GM20000 (cell line): Measurements from ENCODE around the gene GALNTL6.

Experiments used
- DNase-seq: peaks from one replicate; pipeline ENCODE4 v3.0.0; 2012; ENCODE audit warnings: low spot score
- CTCF ChIP-seq: IDR thresholded peaks from 2 replicates; pipeline ENCODE4 v1.5.1; 2012; ENCODE audit warnings: mild to moderate bottlenecking, control low read depth; ENCODE audit errors: extremely low read depth, missing control alignments

GALNTL6 gene

GRCh38 chr4:172806841-172807240, 993.6 kb downstream of the GALNTL6 start:
- no peak for TF ChIP-seq CTCF
- DNase-seq: no peak

GRCh38 chr4:172808196-172808595, 995.0 kb downstream of the GALNTL6 start:
- no peak for DNase-seq
- TF ChIP-seq CTCF: no peak

- DNase-seq: no peak
- no peak for TF ChIP-seq CTCF
Observed at GRCh38 chr4:172809319-172809718, 996.1 kb downstream of the GALNTL6 start.

DNA sequence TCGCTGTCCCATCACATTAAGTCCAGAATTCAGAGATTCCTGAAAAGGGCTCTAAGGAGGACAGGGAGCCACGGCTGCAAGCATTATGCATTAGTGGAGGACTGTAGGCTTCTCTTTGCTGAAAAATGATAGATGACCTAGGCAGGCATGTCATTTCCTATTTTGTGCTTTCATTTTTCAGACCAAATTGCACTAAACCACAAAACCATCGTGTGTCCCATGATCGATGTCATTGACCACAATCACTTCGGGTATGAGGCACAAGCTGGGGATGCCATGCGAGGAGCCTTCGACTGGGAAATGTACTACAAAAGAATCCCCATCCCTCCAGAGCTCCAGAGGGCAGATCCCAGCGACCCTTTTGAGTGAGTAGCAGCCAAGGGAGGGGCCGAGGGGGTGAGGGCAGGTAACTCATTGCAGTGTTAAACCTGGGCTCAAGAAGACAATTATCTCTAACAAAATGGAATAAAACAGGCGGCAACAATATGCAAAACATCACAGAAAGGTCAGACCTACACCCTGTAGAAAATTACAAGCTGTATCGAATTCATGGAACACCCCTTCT, 1000.2 kb downstream of the GALNTL6 start:
- peak; percentile 13 for DNase-seq
- no peak for TF ChIP-seq CTCF

GRCh38 chr4:172815499-172816164, 1002.4 kb downstream of the GALNTL6 start:
- TF ChIP-seq CTCF: no peak
- DNase-seq: no peak

DNA sequence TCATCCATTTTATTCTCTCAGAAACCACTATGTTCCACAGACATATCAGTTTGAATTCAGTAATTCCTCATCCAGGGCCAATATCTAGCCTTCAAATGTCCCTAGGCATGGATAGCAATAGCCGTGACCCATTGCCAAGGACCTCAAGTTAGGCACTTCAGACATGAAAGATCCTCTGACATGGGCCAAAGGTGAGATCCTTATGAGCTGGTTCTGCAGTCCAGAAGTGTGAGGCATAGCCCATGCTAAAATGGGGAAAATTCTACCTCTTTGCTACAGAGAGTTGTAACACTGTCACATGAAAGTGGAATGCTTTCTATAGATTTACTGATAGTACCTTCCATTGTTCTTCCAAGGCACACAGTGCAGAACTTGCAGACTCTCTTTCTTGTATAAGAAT, 1005.7 kb downstream of the GALNTL6 start:
- DNase-seq: no peak
- no peak for TF ChIP-seq CTCF

- no peak for TF ChIP-seq CTCF
- DNase-seq: no peak
Observed at GRCh38 chr4:172819353-172819752, 1006.1 kb downstream of the GALNTL6 start.
